PC-3 (cell line): ENCODE measurements around the gene JAK3. TPM values are rescaled to one million over a fixed set of nuclear protein-coding genes. Genes with fewer than 3 reads are reported as not detected.

Source experiments
- ATAC-seq: fragments of 200-7000 bp; cut with Tn5 transposase; 2 replicates; pipeline ENCODE4 v1.9.1; 2020; ENCODE audit warnings: mild to moderate bottlenecking, moderate library complexity
- BruUV-seq: library from RNA; stranded (reverse); fragments of 400-500 nt; replicated peaks from 2 replicates; lab custom pipeline; 2021; lab: Mats Ljungman, UMichigan
- CTCF ChIA-PET: fragments of 300-600 bp; sonication (Branson Sonifier 250); formaldehyde crosslinking; loops from one replicate; lab custom pipeline; 2022; ENCODE audit warnings: antibody characterized with exemption; lab: Charles Lee
- POLR2A ChIA-PET: fragments of 300-600 bp; sonication (Branson Sonifier 250); formaldehyde crosslinking; loops from one replicate; lab custom pipeline; 2022; ENCODE audit warnings: antibody characterized with exemption; ENCODE audit not compliant: unreplicated experiment; lab: Charles Lee
- DNase-seq: peaks from one replicate; pipeline ENCODE4 v3.0.0-alpha.2; 2015
- H2AFZ ChIP-seq: fragments of 300-600 bp; sonication (generic); 2 replicates; pipeline ENCODE4 v1.6.0; 2016; ENCODE audit warnings: antibody characterized with exemption, low read length
- H3F3A ChIP-seq: fragments of 300-600 bp; sonication (generic); one replicate; pipeline ENCODE4 v1.6.0; 2017; ENCODE audit warnings: antibody characterized with exemption, low read length, control low read depth, mild to moderate bottlenecking; ENCODE audit not compliant: unreplicated experiment
- H3K27ac ChIP-seq: fragments of 300-600 bp; sonication (generic); 2 replicates; pipeline ENCODE4 v1.5.1; 2016; ENCODE audit warnings: mild to moderate bottlenecking, low read length
- H3K27me3 ChIP-seq: fragments of 300-600 bp; sonication (generic); 2 replicates; pipeline ENCODE4 v1.6.1; 2016; ENCODE audit warnings: low read length, mixed read lengths
- H3K36me3 ChIP-seq: fragments of 300-600 bp; sonication (generic); 2 replicates; pipeline ENCODE4 v1.6.1; 2016; ENCODE audit warnings: low read depth, mixed run types, low read length, mixed read lengths
- H3K4me1 ChIP-seq: fragments of 300-600 bp; sonication (generic); 2 replicates; pipeline ENCODE4 v1.5.1; 2016; ENCODE audit warnings: low read length; ENCODE audit not compliant: insufficient read depth
- H3K4me2 ChIP-seq: fragments of 300-600 bp; sonication (generic); 2 replicates; pipeline ENCODE4 v1.6.0; 2016; ENCODE audit warnings: low read length
- H3K4me3 ChIP-seq: fragments of 300-600 bp; sonication (generic); 2 replicates; pipeline ENCODE4 v1.5.1; 2016; ENCODE audit warnings: mild to moderate bottlenecking, low read length, mixed read lengths
- H3K79me2 ChIP-seq: fragments of 300-600 bp; sonication (generic); 2 replicates; pipeline ENCODE4 v1.6.1; 2017; ENCODE audit warnings: low read length, mixed read lengths
- H3K9ac ChIP-seq: fragments of 300-600 bp; sonication (generic); 2 replicates; pipeline ENCODE4 v1.6.0; 2016; ENCODE audit warnings: mild to moderate bottlenecking, low read length
- H3K9me2 ChIP-seq: fragments of 300-600 bp; sonication (generic); replicated peaks from 2 replicates; pipeline ENCODE4 v1.6.1; 2016; ENCODE audit warnings: mixed run types, low read length, mixed read lengths
- H3K9me3 ChIP-seq: fragments of 300-600 bp; sonication (generic); 2 replicates; pipeline ENCODE4 v1.6.1; 2016; ENCODE audit warnings: low read length, mixed read lengths
- H4K20me1 ChIP-seq: fragments of 300-600 bp; sonication (generic); 2 replicates; pipeline ENCODE4 v1.6.1; 2016; ENCODE audit warnings: low read length, mixed read lengths
- CTCF ChIP-seq: fragments of 300-600 bp; sonication (generic); conservative IDR thresholded peaks from 2 replicates; pipeline ENCODE4 v1.5.1; 2017; ENCODE audit warnings: antibody characterized with exemption, low read depth, mild to moderate bottlenecking, low read length
- EZH2 ChIP-seq: fragments of 300-600 bp; sonication (generic); IDR thresholded peaks from one replicate; pipeline ENCODE4 v1.6.1; 2017; ENCODE audit warnings: antibody characterized with exemption, mild to moderate bottlenecking, low read length; ENCODE audit not compliant: unreplicated experiment
- EZH2phosphoT487 ChIP-seq: fragments of 300-600 bp; sonication (generic); IDR thresholded peaks from 2 replicates; pipeline ENCODE4 v1.6.1; 2018; ENCODE audit warnings: mild to moderate bottlenecking, antibody characterized with exemption, low read length, borderline replicate concordance
- intact Hi-C: fragments of 100-400 bp; cut with micrococcal nuclease; formaldehyde crosslinking; loops from 2 replicates; pipeline ENCODE4 v1.9.0; 2023
- total RNA-seq: library from RNA; depleted of rRNA; stranded (reverse); fragments of >200 nt; gene quantifications from 2 replicates; pipeline ENCODE4 v1.2.3, GENCODE V29; 2014; rRNA removed

JAK3 gene
- total RNA-seq, 1 experiment from 2014 or later = 1.5 TPM

- Histone ChIP-seq H3F3A (no peaks in the 10 kb centered on the region), H4K20me1 (no peaks in the 10 kb centered on the region), H3K27ac (no peak overlapping the region), H3K9me2 (no peaks in the 10 kb centered on the region), H3K9me3 (no peaks in the 10 kb centered on the region), H3K4me2 (no peak overlapping the region), H2AFZ (no peak overlapping the region), H3K79me2 (no peaks in the 10 kb centered on the region), H3K4me1 (peaks cover 23% of the 10 kb centered on the region), H3K9ac (no peak overlapping the region), H3K27me3 (no peaks in the 10 kb centered on the region), H3K36me3 (no peaks in the 10 kb centered on the region), H3K4me3 (no peak overlapping the region)
- no TSS peak for BruUV-seq
- ChIA-PET POLR2A (no interaction called here), CTCF (no interaction called here)
- ATAC-seq = peak; percentile 4; the same call in 1 of the 2 replicates
- intact Hi-C loops = loop anchor here (5.0 kb wide), 2 partner anchors 82 to 263 kb away; partner anchors contain the start of genes PGLS and RPL18A
- TF ChIP-seq EZH2phosphoT487 (no peak), EZH2 (no peak), CTCF (peak; percentile 86)
- DNase-seq = peak; percentile 74
Measured at GRCh38 chr19:17775245-17775927, 72.4 kb downstream of the JAK3 start.

Other genes with a start within 250 kb of the JAK3 start
- gene UNC13A, start 159.6 kb downstream of the JAK3 start, total RNA-seq = not detected in 2 replicates
- gene MAP1S, start 128.5 kb downstream of the JAK3 start, total RNA-seq = 25.4 and 30.2 TPM in 2 replicates
- 21.0 and 29.5 TPM in 2 replicates for gene FCHO1, start 96.5 kb downstream of the JAK3 start, total RNA-seq
- 39.5 and 41.7 TPM in 2 replicates for gene B3GNT3, start 52.8 kb downstream of the JAK3 start, total RNA-seq
- not detected in 2 replicates for gene INSL3, start 26.5 kb downstream of the JAK3 start, total RNA-seq
- 1,763 and 2,241 TPM in 2 replicates for gene RPL18A, start 11.9 kb upstream of the JAK3 start, total RNA-seq
- gene SLC5A5, start 24.0 kb upstream of the JAK3 start, total RNA-seq = 0.23 TPM in 1 of 2 replicates, not detected in the other
- 165 and 247 TPM in 2 replicates for gene CCDC124, start 85.0 kb upstream of the JAK3 start, total RNA-seq
- gene KCNN1, start 119.1 kb upstream of the JAK3 start, total RNA-seq = not detected in 2 replicates
- gene ARRDC2, start 160.2 kb upstream of the JAK3 start, total RNA-seq = 27.7 and 38.5 TPM in 2 replicates
- not detected in 2 replicates for gene IL12RB1, start 239.0 kb upstream of the JAK3 start, total RNA-seq
- gene MAST3, start 249.8 kb upstream of the JAK3 start, total RNA-seq = 6.7 and 8.1 TPM in 2 replicates